H9 (cell line): ENCODE measurements around the gene RAD51D. TPM values are rescaled to one million over a fixed set of nuclear protein-coding genes. Genes with fewer than 3 reads are reported as not detected.

Experiments used
- DNase-seq: peaks from one replicate; pipeline ENCODE4 v3.0.0-alpha.2; 2017
- H2AFZ ChIP-seq: one replicate; pipeline ENCODE4 v1.6.1; 2013; ENCODE audit warnings: mild to moderate bottlenecking, low read length, control low read depth, moderate library complexity
- H2AK5ac ChIP-seq: 2 replicates; pipeline ENCODE4 v1.6.1; 2013; ENCODE audit warnings: low read length, control low read depth, mixed read lengths; ENCODE audit not compliant: insufficient read length
- H2BK120ac ChIP-seq: one replicate; pipeline ENCODE4 v1.6.1; 2013; ENCODE audit warnings: low read depth, mild to moderate bottlenecking, low read length, control low read depth, inconsistent platforms; ENCODE audit not compliant: poor library complexity, severe bottlenecking
- H2BK12ac ChIP-seq: 2 replicates; pipeline ENCODE4 v1.6.1; 2013; ENCODE audit warnings: low read length, control low read depth, mixed read lengths, low read depth; ENCODE audit not compliant: insufficient read length
- H2BK15ac ChIP-seq: 2 replicates; pipeline ENCODE4 v1.6.1; 2013; ENCODE audit warnings: low read depth, low read length, control low read depth
- H2BK20ac ChIP-seq: one replicate; pipeline ENCODE4 v1.6.1; 2013; ENCODE audit warnings: low read depth, mild to moderate bottlenecking, low read length, control low read depth, inconsistent platforms; ENCODE audit not compliant: poor library complexity, severe bottlenecking
- H2BK5ac ChIP-seq: 2 replicates; pipeline ENCODE4 v1.6.1; 2013; ENCODE audit warnings: low read length, control low read depth, mixed read lengths; ENCODE audit not compliant: insufficient read length
- H3K14ac ChIP-seq: 2 replicates; pipeline ENCODE4 v1.6.1; 2013; ENCODE audit warnings: low read length, control low read depth; ENCODE audit not compliant: insufficient read depth
- H3K18ac ChIP-seq: 2 replicates; pipeline ENCODE4 v1.6.1; 2013; ENCODE audit warnings: low read depth, mild to moderate bottlenecking, mixed read lengths, low read length, control low read depth; ENCODE audit not compliant: insufficient read length
- H3K23ac ChIP-seq: 2 replicates; pipeline ENCODE4 v1.6.1; 2013; ENCODE audit warnings: low read length, control low read depth, mixed read lengths, low read depth; ENCODE audit not compliant: insufficient read length
- H3K23me2 ChIP-seq: 2 replicates; pipeline ENCODE4 v1.6.1; 2013; ENCODE audit warnings: low read depth, mild to moderate bottlenecking, mixed read lengths, low read length, control low read depth; ENCODE audit not compliant: insufficient read length, poor library complexity, severe bottlenecking
- H3K27ac ChIP-seq: 2 replicates; pipeline ENCODE4 v1.5.1; 2013; ENCODE audit warnings: low read length, control low read depth, mixed read lengths, low read depth; ENCODE audit not compliant: insufficient read length
- H3K27me3 ChIP-seq: 2 replicates; pipeline ENCODE4 v1.6.1; 2013; ENCODE audit warnings: low read length, control low read depth, inconsistent platforms; ENCODE audit not compliant: insufficient read depth
- H3K4ac ChIP-seq: 2 replicates; pipeline ENCODE4 v1.6.1; 2013; ENCODE audit warnings: low read depth, mild to moderate bottlenecking, control low read depth, inconsistent platforms, low read length, moderate library complexity
- H3K4me1 ChIP-seq: 2 replicates; pipeline ENCODE4 v1.6.1; 2013; ENCODE audit warnings: low read length, control low read depth, inconsistent platforms; ENCODE audit not compliant: insufficient read depth
- H3K4me2 ChIP-seq: 2 replicates; pipeline ENCODE4 v1.6.1; 2013; ENCODE audit warnings: low read length, control low read depth, mixed read lengths; ENCODE audit not compliant: insufficient read length, insufficient read depth
- H3K56ac ChIP-seq: 2 replicates; pipeline ENCODE4 v1.6.1; 2013; ENCODE audit warnings: low read depth, mild to moderate bottlenecking, mixed read lengths, low read length, control low read depth; ENCODE audit not compliant: insufficient read length
- H3K79me1 ChIP-seq: 2 replicates; pipeline ENCODE4 v1.6.1; 2013; ENCODE audit warnings: low read depth, mild to moderate bottlenecking, moderate library complexity, low read length, control low read depth, inconsistent platforms; ENCODE audit not compliant: insufficient read depth, poor library complexity, severe bottlenecking
- H3K79me2 ChIP-seq: 2 replicates; pipeline ENCODE4 v1.6.1; 2013; ENCODE audit warnings: low read length, control low read depth, inconsistent platforms; ENCODE audit not compliant: insufficient read depth
- H3K9ac ChIP-seq: 2 replicates; pipeline ENCODE4 v1.6.1; 2013; ENCODE audit warnings: low read length, control low read depth, mixed read lengths; ENCODE audit not compliant: insufficient read length; ENCODE audit errors: extremely low read depth
- H3K9me3 ChIP-seq: one replicate; pipeline ENCODE4 v1.6.1; 2013; ENCODE audit warnings: low read depth, low read length, inconsistent platforms; ENCODE audit not compliant: control insufficient read depth
- H3T11ph ChIP-seq: one replicate; pipeline ENCODE4 v1.6.1; 2013; ENCODE audit warnings: mild to moderate bottlenecking, low read length, control low read depth, inconsistent platforms
- H4K20me1 ChIP-seq: one replicate; pipeline ENCODE4 v1.6.1; 2013; ENCODE audit not compliant: control insufficient read depth, insufficient read length, insufficient read depth
- H4K5ac ChIP-seq: 2 replicates; pipeline ENCODE4 v1.6.1; 2013; ENCODE audit warnings: low read depth, mild to moderate bottlenecking, mixed read lengths, low read length, control low read depth; ENCODE audit not compliant: insufficient read length
- H4K8ac ChIP-seq: replicated peaks from 2 replicates; pipeline ENCODE4 v1.6.1; 2013; ENCODE audit warnings: low read length, control low read depth, mixed read lengths, low read depth; ENCODE audit not compliant: insufficient read length
- H4K91ac ChIP-seq: 2 replicates; pipeline ENCODE4 v1.6.1; 2013; ENCODE audit warnings: low read depth, mild to moderate bottlenecking, moderate library complexity, mixed read lengths, low read length, control low read depth; ENCODE audit not compliant: insufficient read length
- H3K27ac Mint-ChIP-seq, 3 experiments: 2 replicates in 2 of 3; 3 replicates in 1 of 3; pipeline ENCODE4 v1.8.0; 2020 to 2021; ENCODE audit warnings: mixed read lengths in 3 of 3, mild to moderate bottlenecking in 1 of 3, moderate library complexity in 1 of 3
- H3K27me3 Mint-ChIP-seq: 2 replicates; pipeline ENCODE4 v1.8.0; 2021; ENCODE audit warnings: low read depth, mild to moderate bottlenecking, moderate library complexity, mixed read lengths
- H3K36me3 Mint-ChIP-seq, 3 experiments: 2 replicates in 2 of 3; 3 replicates in 1 of 3; pipeline ENCODE4 v1.8.0; 2020 to 2021; ENCODE audit warnings: low read depth in 3 of 3, mixed read lengths in 3 of 3; ENCODE audit not compliant: insufficient read depth in 1 of 3
- H3K4me1 Mint-ChIP-seq, 2 experiments: 2 replicates each; pipeline ENCODE4 v1.8.0; 2020; ENCODE audit warnings: mixed read lengths in 2 of 2
- H3K4me3 Mint-ChIP-seq, 2 experiments: 2 replicates in 1 of 2; 3 replicates in 1 of 2; pipeline ENCODE4 v1.8.0; 2020 to 2021; ENCODE audit warnings: mild to moderate bottlenecking in 2 of 2, mixed read lengths in 2 of 2, moderate library complexity in 1 of 2
- H3K9me3 Mint-ChIP-seq, 2 experiments: 2 replicates in 1 of 2; 3 replicates in 1 of 2; pipeline ENCODE4 v1.8.0; 2020; ENCODE audit warnings: mild to moderate bottlenecking in 2 of 2, mixed read lengths in 2 of 2, moderate library complexity in 1 of 2
- CTCF ChIP-seq: fragments of 200-600 bp; sonication (generic); conservative IDR thresholded peaks from 3 replicates; pipeline ENCODE4 v1.8.0; 2021; ENCODE audit warnings: antibody characterized with exemption, mild to moderate bottlenecking
- WGBS: extraction: QIAGEN DNeasy Blood & Tissue Kit; methylation state at CpG from one replicate; pipeline ENCODE4 v1.1.7; 2013; ENCODE audit warnings: missing lambda C conversion rate, low lambda C conversion rate, mixed read lengths; ENCODE audit not compliant: insufficient read length; ENCODE audit errors: extremely low coverage; 5-methylcytosine and 5-hydroxymethylcytosine counted together
- total RNA-seq: library from RNA; stranded (reverse); gene quantifications from 2 replicates; pipeline ENCODE4 v1.2.1, GENCODE V29; 2021

Gene RAD51D
- total RNA-seq, 1 experiment from 2014 or later, result 15.8 TPM

GRCh38 chr17:35044181-35044580, 75.5 kb downstream of the RAD51D start:
- no peaks in the 10 kb centered on the region for H3K27me3 Mint-ChIP-seq
- no peak for DNase-seq
- Histone ChIP-seq H2AFZ (no peak overlapping the region), H4K91ac (no peak overlapping the region), H3K23me2 (no peaks in the 10 kb centered on the region), H3K27me3 (no peaks in the 10 kb centered on the region), H2BK12ac (no peak overlapping the region), H3T11ph (no peak overlapping the region), H4K20me1 (no peaks in the 10 kb centered on the region), H3K14ac (no peak overlapping the region), H3K23ac (no peak overlapping the region), H3K56ac (no peak overlapping the region), H4K5ac (no peak overlapping the region), H2AK5ac (no peak overlapping the region), H3K18ac (no peak overlapping the region), H3K4me1 (no peaks in the 10 kb centered on the region), H3K4me2 (no peak overlapping the region), H3K27ac (no peak overlapping the region), H3K79me1 (no peaks in the 10 kb centered on the region), H2BK5ac (no peak overlapping the region), H3K9ac (no peak overlapping the region), H4K8ac (no peak overlapping the region), H3K4ac (no peak overlapping the region), H3K79me2 (no peaks in the 10 kb centered on the region), H3K9me3 (no peaks in the 10 kb centered on the region), H2BK20ac (no peak overlapping the region), H2BK120ac (no peak overlapping the region), H2BK15ac (no peak overlapping the region)
- WGBS, result no CpG with 5 or more reads among the region's 8 CpGs
- H3K36me3 Mint-ChIP-seq, result peaks cover 0 to 4% (median 0%) of the 10 kb centered on the region in 3 experiments; a peak in 1 of 7 replicates
- H3K27ac Mint-ChIP-seq, result 0 out of 7 replicates have a peak overlapping the region, but pooled peaks of 1 of the 3 experiments have one; percentile 29
- H3K9me3 Mint-ChIP-seq, result no peaks in the 10 kb centered on the region
- no peak overlapping the region for H3K4me3 Mint-ChIP-seq
- peaks cover 8% of the 10 kb centered on the region in 2 experiments; a peak in 3 of 4 replicates for H3K4me1 Mint-ChIP-seq
- no peak for TF ChIP-seq CTCF

Other genes with a start within 250 kb of the RAD51D start
- 1.4 and 1.7 TPM in 2 replicates for gene CCT6B, start 158.4 kb downstream of the RAD51D start, total RNA-seq
- gene ZNF830, start 158.3 kb downstream of the RAD51D start, total RNA-seq, result 18.9 and 19.2 TPM in 2 replicates
- 96.0 and 97.2 TPM in 2 replicates for gene LIG3, start 139.3 kb downstream of the RAD51D start, total RNA-seq
- gene RFFL, start 56.2 kb downstream of the RAD51D start, total RNA-seq, result 21.1 and 21.4 TPM in 2 replicates
- not detected in 2 replicates for gene FNDC8, start 1.8 kb upstream of the RAD51D start, total RNA-seq
- 41.7 and 43.9 TPM in 2 replicates for gene NLE1, start 22.4 kb upstream of the RAD51D start, total RNA-seq
- gene UNC45B, start 28.0 kb upstream of the RAD51D start, total RNA-seq, result 0.07 and 0.22 TPM in 2 replicates
- not detected in 2 replicates for gene SLC35G3, start 74.5 kb upstream of the RAD51D start, total RNA-seq
- 2.9 and 3.5 TPM in 2 replicates for gene SLFN5, start 123.2 kb upstream of the RAD51D start, total RNA-seq